Mucosa of stomach (tissue), 1 donor: ENCODE results near the gene MRGPRE.

Source experiments
- H3K27me3 ChIP-seq: one replicate; pipeline ENCODE4 v1.7.0; 2013; ENCODE audit warnings: mild to moderate bottlenecking, low read length; ENCODE audit not compliant: control insufficient read depth, insufficient read depth
- H3K36me3 ChIP-seq: one replicate; pipeline ENCODE4 v1.7.0; 2013; ENCODE audit warnings: low read length; ENCODE audit not compliant: control insufficient read depth, insufficient read depth
- H3K4me1 ChIP-seq: one replicate; pipeline ENCODE4 v1.7.0; 2013; ENCODE audit warnings: mild to moderate bottlenecking, low read length; ENCODE audit not compliant: control insufficient read depth, insufficient read depth
- H3K4me3 ChIP-seq: one replicate; pipeline ENCODE4 v1.7.0; 2013; ENCODE audit warnings: low read length
- H3K9ac ChIP-seq: one replicate; pipeline ENCODE4 v1.7.0; 2013; ENCODE audit warnings: mild to moderate bottlenecking, low read length, moderate library complexity
- H3K9me3 ChIP-seq: one replicate; pipeline ENCODE4 v1.7.0; 2013; ENCODE audit warnings: mild to moderate bottlenecking, low read length, moderate library complexity; ENCODE audit not compliant: control insufficient read depth
- donor health status: Pancreatic carcinoma.

The MRGPRE gene

GRCh38 chr11:3224401-3225057 lies 7.7 kb downstream of the MRGPRE start:
- Histone ChIP-seq H3K36me3 (no peaks in the 10 kb centered on the region), H3K27me3 (peaks cover 34% of the 10 kb centered on the region), H3K4me3 (no peak overlapping the region), H3K4me1 (no peaks in the 10 kb centered on the region), H3K9ac (no peak overlapping the region), H3K9me3 (no peaks in the 10 kb centered on the region)

- no peak overlapping the region for H3K4me3 ChIP-seq
- no peaks in the 10 kb centered on the region for H3K36me3 ChIP-seq
- no peak overlapping the region for H3K9ac ChIP-seq
- no peaks in the 10 kb centered on the region for H3K4me1 ChIP-seq
- H3K9me3 ChIP-seq: no peaks in the 10 kb centered on the region
- peaks cover 40% of the 10 kb centered on the region for H3K27me3 ChIP-seq
These were observed 8.3 kb downstream of the MRGPRE start for GRCh38 chr11:3223932-3224381.

GRCh38 chr11:3222941-3223915 lies 9.0 kb downstream of the MRGPRE start:
- Histone ChIP-seq H3K9me3 (no peaks in the 10 kb centered on the region), H3K36me3 (no peaks in the 10 kb centered on the region), H3K4me1 (no peaks in the 10 kb centered on the region), H3K4me3 (no peak overlapping the region), H3K9ac (no peak overlapping the region), H3K27me3 (peaks cover 40% of the 10 kb centered on the region)

- no peak overlapping the region for H3K9ac ChIP-seq
- no peaks in the 10 kb centered on the region for H3K36me3 ChIP-seq
- no peaks in the 10 kb centered on the region for H3K4me1 ChIP-seq
- peaks cover 44% of the 10 kb centered on the region for H3K27me3 ChIP-seq
- H3K4me3 ChIP-seq: no peak overlapping the region
- H3K9me3 ChIP-seq: no peaks in the 10 kb centered on the region
These were observed 10.0 kb downstream of the MRGPRE start for GRCh38 chr11:3222003-3222855.

GRCh38 chr11:3221408-3222002 lies 10.7 kb downstream of the MRGPRE start:
- Histone ChIP-seq H3K36me3 (no peaks in the 10 kb centered on the region), H3K9ac (no peak overlapping the region), H3K27me3 (peaks cover 46% of the 10 kb centered on the region), H3K4me1 (no peaks in the 10 kb centered on the region), H3K4me3 (no peak overlapping the region), H3K9me3 (no peaks in the 10 kb centered on the region)

GRCh38 chr11:3220521-3221407 lies 11.5 kb downstream of the MRGPRE start:
- H3K27me3 ChIP-seq: peaks cover 46% of the 10 kb centered on the region
- H3K4me1 ChIP-seq: no peaks in the 10 kb centered on the region
- no peaks in the 10 kb centered on the region for H3K36me3 ChIP-seq
- H3K9ac ChIP-seq: no peak overlapping the region
- no peak overlapping the region for H3K4me3 ChIP-seq
- H3K9me3 ChIP-seq: no peaks in the 10 kb centered on the region

GRCh38 chr11:3220101-3220500 lies 12.1 kb downstream of the MRGPRE start:
- Histone ChIP-seq H3K4me1 (no peaks in the 10 kb centered on the region), H3K36me3 (no peaks in the 10 kb centered on the region), H3K27me3 (peaks cover 51% of the 10 kb centered on the region), H3K9ac (no peak overlapping the region), H3K4me3 (no peak overlapping the region), H3K9me3 (no peaks in the 10 kb centered on the region)

GRCh38 chr11:3219281-3219892 lies 12.8 kb downstream of the MRGPRE start:
- H3K27me3 ChIP-seq: peaks cover 50% of the 10 kb centered on the region
- no peaks in the 10 kb centered on the region for H3K9me3 ChIP-seq
- no peaks in the 10 kb centered on the region for H3K4me1 ChIP-seq
- H3K36me3 ChIP-seq: no peaks in the 10 kb centered on the region
- H3K9ac ChIP-seq: no peak overlapping the region
- no peak overlapping the region for H3K4me3 ChIP-seq

- no peaks in the 10 kb centered on the region for H3K36me3 ChIP-seq
- H3K27me3 ChIP-seq: peaks cover 44% of the 10 kb centered on the region
- no peaks in the 10 kb centered on the region for H3K4me1 ChIP-seq
- no peaks in the 10 kb centered on the region for H3K9me3 ChIP-seq
- H3K4me3 ChIP-seq: no peak within 1 kb of the TSS
- H3K9ac ChIP-seq: no peak within 1 kb of the TSS
These were observed 13.5 kb downstream of the MRGPRE start, which contains the start of gene MRGPRG for GRCh38 chr11:3218483-3219280. MRGPRG (minus strand) TSS chr11:3218813; CDS start chr11:3218813, 0 bp downstream.
